SJSA1 (cell line): Measurements from ENCODE around the gene ZRSR2. TPM values are rescaled to one million over a fixed set of nuclear protein-coding genes. Genes with fewer than 3 reads are reported as not detected.

ENCODE experiments used
- DNase-seq, 2 experiments: peaks; one replicate each; pipeline ENCODE4 v3.0.0-alpha.2; 2015 to 2020; ENCODE audit warnings: low spot score in 2 of 2, low read depth in 1 of 2
- H3K27ac ChIP-seq: fragments of 250-450 bp; sonication (Bioruptor Pico); 2 replicates; pipeline ENCODE4 v1.5.1; 2020; ENCODE audit warnings: mild to moderate bottlenecking, moderate library complexity
- H3K27me3 ChIP-seq: fragments of 250-450 bp; sonication (Bioruptor Pico); replicated peaks from 2 replicates; pipeline ENCODE4 v1.5.1; 2020; ENCODE audit warnings: mild to moderate bottlenecking, moderate library complexity
- H3K36me3 ChIP-seq: fragments of 250-450 bp; sonication (Bioruptor Pico); 2 replicates; pipeline ENCODE4 v1.5.1; 2020; ENCODE audit warnings: mild to moderate bottlenecking
- H3K4me1 ChIP-seq: fragments of 250-450 bp; sonication (Bioruptor Pico); replicated peaks from 2 replicates; pipeline ENCODE4 v1.6.1; 2021; ENCODE audit warnings: mild to moderate bottlenecking
- H3K4me3 ChIP-seq: fragments of 250-450 bp; sonication (Bioruptor Pico); 2 replicates; pipeline ENCODE4 v1.5.1; 2020; ENCODE audit warnings: mild to moderate bottlenecking
- H3K9me3 ChIP-seq: fragments of 250-450 bp; sonication (Bioruptor Pico); replicated peaks from 2 replicates; pipeline ENCODE4 v1.5.1; 2020; ENCODE audit warnings: mild to moderate bottlenecking
- total RNA-seq: library from RNA; depleted of rRNA; stranded (reverse); fragments of >200 nt; shearing (Covaris generic); gene quantifications from 2 replicates; pipeline ENCODE4 v1.2.3, GENCODE V29; 2014

ZRSR2 gene
- total RNA-seq, 1 experiment from 2014 or later: 4.2 TPM

DNA sequence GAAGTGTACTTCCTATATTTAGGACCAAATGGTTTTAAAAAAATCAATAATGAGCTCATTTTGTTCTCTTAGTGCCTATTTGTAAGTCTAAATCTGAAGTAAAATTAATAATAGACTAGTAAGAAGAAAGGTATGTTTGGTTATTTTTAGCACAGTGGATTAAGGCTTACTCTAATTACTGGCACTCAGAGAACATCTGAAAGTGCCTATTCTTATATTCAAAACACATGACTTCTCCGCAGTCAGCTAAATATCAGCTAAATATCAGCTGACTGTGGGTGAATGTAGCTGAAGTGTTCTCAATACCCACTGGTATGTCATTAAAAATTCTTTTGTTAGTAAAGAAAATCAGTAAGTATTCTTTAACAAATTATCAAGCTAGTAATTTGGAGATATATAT lies 58.3 kb downstream of the ZRSR2 start:
- Histone ChIP-seq H3K9me3 (no peaks in the 10 kb centered on the region), H3K27ac (no peak overlapping the region), H3K4me1 (no peaks in the 10 kb centered on the region), H3K36me3 (peaks cover 17% of the 10 kb centered on the region), H3K4me3 (no peak overlapping the region), H3K27me3 (no peaks in the 10 kb centered on the region)
- DNase-seq: no peak

DNA sequence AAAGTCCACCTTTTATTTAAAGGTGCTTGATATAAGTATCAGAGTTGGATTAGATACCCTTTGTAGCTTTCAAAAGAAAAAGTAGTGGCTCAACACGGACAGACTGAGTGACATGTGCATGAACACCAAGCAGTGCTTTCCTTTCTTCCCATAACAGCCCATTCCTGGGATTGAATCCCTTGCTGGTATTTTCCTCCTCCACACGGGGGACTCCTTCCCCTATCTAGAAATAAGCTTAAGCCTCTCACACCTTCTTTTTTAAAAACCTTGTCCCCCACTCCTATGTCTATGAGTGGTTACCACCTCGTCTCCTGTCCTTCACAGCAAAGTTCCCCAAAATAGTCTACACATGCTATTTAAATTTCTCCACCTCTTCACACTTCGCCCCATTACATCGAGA lies 59.3 kb downstream of the ZRSR2 start:
- Histone ChIP-seq H3K27me3 (no peaks in the 10 kb centered on the region), H3K9me3 (no peaks in the 10 kb centered on the region), H3K4me1 (no peaks in the 10 kb centered on the region), H3K27ac (no peak overlapping the region), H3K36me3 (peaks cover 15% of the 10 kb centered on the region), H3K4me3 (no peak overlapping the region)
- DNase-seq: no peak

DNA sequence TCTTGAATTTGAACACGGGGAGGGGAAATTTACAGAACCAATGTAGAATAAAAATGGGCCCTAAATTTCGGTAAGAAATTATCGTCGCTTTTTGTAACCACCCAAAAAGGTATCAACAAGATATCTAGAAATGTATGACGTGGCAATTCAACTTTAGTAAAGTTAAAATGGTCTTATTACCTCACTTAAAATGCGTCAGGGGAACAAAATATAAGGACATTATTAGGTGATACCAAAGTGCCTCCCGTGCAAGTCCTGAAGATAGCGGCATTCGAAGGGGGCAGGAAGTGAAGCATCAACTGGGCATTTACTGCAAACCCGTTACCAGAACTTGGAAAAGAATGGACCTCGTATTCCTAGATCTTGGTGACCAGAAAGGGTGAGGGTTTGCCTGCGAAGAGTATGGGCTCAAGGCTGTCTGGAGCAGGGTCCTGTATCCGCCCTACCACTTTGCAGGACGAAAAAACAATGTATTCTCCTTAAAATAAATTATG lies 63.3 kb downstream of the ZRSR2 start:
- Histone ChIP-seq H3K27me3 (no peaks in the 10 kb centered on the region), H3K36me3 (peaks cover 12% of the 10 kb centered on the region), H3K27ac (no peak overlapping the region), H3K4me1 (peaks cover 4% of the 10 kb centered on the region; the same call in 1 of the 2 replicates), H3K9me3 (no peaks in the 10 kb centered on the region), H3K4me3 (peak overlapping the region; percentile 65)
- no peak for DNase-seq

DNA sequence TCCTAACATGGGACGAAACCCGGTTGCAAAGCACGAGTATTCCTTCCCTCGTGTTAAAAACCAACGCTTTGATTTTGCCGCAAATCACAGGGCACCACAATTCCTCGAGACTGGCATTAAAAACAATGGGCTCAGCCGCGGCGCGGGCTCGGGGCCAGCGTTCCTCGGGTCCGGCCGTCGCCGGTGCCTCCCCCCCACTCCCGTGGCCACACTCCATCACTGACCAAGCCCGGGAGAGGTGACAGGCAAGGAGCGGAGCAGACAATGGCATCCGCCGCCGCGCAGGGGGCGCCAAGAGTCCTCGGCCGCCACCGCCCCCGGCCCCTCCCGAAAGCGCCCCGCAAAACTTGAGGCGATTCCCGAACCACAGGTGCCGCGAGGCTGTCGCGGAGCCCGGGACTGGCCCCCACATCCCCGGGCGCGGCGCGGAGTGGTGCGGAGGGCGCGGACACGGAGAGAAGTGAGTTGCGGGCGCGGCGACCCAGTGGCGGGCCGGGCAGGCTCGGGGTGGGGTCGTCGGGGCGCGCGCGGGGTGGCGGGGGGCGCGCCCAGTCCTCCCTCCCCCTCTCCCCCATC lies 63.9 kb downstream of the ZRSR2 start:
- peaks cover 4% of the 10 kb centered on the region; the same call in 1 of the 2 replicates for H3K4me1 ChIP-seq
- H3K4me3 ChIP-seq: peak overlapping the region; percentile 65
- H3K9me3 ChIP-seq: no peaks in the 10 kb centered on the region
- H3K27me3 ChIP-seq: no peaks in the 10 kb centered on the region
- H3K36me3 ChIP-seq: peaks cover 9% of the 10 kb centered on the region
- peak; percentile 39 to 50 for DNase-seq
- peak overlapping the region; percentile 53 for H3K27ac ChIP-seq

DNA sequence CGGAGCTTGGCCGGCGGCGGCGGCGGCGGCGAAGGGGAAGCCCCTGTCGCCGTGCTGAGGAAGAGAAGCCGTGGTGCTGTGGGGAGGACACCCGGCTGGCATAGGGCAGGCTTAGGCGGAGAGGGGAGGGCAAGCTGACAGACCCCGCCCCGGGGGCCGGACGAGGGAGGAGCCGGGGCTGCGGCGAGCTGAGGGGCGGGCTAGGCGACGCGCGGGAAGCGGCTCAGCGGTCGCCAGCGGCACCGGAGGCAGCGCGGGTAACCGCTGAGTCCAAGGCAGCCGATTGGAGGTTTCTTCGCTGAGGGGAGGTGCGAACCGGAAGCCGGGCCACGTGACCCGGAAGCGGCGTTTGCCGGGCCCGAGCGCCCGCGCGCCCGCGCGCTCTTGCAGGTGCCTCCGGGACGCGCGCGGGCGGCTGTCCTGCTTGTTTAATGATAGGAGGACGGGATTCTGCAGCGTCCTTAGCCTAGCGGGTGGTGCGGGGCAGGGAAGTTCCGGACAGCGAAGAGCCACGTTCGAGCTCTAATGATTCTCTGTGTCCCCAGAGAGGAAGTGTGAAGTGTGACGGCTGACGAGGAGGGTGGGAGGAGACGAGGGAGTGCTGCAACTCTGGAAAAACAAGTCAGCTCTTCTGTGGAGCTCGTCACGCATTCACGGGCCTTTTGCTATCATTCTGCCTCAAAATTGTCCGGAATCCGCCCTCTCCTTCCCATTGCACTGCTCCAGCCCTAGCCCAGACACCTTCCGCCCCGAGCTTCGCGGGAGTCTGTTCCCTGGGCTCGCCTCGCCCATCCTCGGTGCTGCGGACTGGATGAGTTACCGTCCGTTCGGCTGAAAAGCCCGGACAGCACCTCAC lies 64.7 kb downstream of the ZRSR2 start, which contains the start of gene AP1S2:
Gene AP1S2 (minus strand): TSS at position 102 of the 856 bp plus-strand sequence. CDS start 2,289 bp downstream, outside the sequence.
- DNase-seq: peak; percentile 91 to 92
- H3K36me3 ChIP-seq: peaks cover 4% of the 10 kb centered on the region
- H3K9me3 ChIP-seq: no peaks in the 10 kb centered on the region
- peaks cover 4% of the 10 kb centered on the region; the same call in 1 of the 2 replicates for H3K4me1 ChIP-seq
- peak within 1 kb of the TSS; percentile 53 for H3K27ac ChIP-seq
- H3K4me3 ChIP-seq: peak within 1 kb of the TSS; percentile 65
- H3K27me3 ChIP-seq: no peaks in the 10 kb centered on the region

DNA sequence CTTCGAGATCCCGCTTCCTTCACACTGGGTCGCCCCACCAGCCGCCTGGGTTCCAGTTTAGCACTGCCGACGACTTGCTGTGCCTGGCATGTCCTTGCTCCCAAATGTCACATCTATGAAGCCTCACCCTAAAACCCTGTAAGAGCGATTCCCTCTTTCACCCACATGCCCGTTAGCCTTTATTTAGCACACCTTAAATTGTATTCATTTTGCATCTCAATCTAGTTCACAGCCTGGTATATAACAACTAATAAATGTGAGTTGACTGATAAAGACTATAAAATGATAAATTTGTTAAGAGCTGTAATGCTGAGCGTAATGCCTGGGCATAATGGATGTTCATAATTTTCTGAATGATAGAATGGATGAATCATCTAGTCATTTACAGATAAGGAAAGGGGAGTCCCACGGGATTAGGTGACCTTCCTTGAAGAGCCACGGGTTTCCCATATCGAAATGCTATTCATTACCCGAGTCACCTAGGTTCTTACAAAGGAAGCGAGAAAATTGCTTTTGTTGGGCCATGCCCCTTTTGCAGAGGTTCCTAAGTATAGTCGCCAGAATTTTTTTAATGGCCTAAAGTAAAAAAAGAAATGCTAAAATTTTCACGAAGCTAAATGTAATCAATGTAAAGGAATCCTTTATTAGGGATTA lies 65.4 kb downstream of the ZRSR2 start:
- no peak for DNase-seq
- Histone ChIP-seq H3K4me3 (peak overlapping the region; percentile 65), H3K36me3 (peaks cover 4% of the 10 kb centered on the region; the same call in 1 of the 2 replicates), H3K4me1 (peaks cover 4% of the 10 kb centered on the region; the same call in 1 of the 2 replicates), H3K27me3 (no peaks in the 10 kb centered on the region), H3K27ac (no peak overlapping the region), H3K9me3 (no peaks in the 10 kb centered on the region)

DNA sequence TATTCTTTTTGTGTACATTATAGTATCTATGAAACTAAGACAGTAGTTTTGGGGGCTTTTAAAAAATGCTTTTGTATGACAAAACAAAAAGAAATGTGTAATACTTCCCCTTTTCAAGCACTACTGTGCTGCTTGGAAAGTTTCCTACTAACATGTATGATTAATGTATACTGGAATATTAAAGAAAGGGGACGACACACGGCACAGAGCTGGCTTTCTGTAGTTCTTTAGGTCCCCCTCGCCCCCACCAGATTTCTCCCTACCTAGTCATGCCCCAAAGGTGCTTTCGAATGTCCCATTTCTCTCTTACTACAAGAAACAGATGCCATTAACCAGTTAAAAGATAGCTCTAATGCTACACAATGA lies 65.9 kb downstream of the ZRSR2 start:
- H3K36me3 ChIP-seq: peaks cover 4% of the 10 kb centered on the region; the same call in 1 of the 2 replicates
- peaks cover 4% of the 10 kb centered on the region; the same call in 1 of the 2 replicates for H3K4me1 ChIP-seq
- H3K27ac ChIP-seq: no peak overlapping the region
- no peak overlapping the region for H3K4me3 ChIP-seq
- H3K27me3 ChIP-seq: no peaks in the 10 kb centered on the region
- no peak for DNase-seq
- no peaks in the 10 kb centered on the region for H3K9me3 ChIP-seq

DNA sequence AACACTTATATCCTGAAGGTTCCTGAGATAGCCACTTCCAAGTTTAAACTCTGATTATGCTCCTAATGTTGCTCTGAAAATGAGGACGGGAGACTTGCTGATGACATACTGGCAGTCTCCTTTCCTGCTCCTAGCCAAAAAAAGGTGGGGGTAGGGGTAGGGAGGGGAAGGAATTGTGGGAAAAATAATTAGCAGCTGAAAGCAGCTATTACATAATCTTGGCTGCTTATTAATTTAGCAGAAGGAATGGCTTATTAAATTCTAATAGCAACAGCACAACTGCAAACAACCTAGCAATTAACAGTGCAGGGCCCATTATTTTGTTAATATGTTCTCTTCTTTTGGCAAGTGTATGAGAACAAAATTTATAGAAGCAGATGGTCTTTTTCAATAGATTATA lies 66.4 kb downstream of the ZRSR2 start:
- Histone ChIP-seq H3K27ac (no peak overlapping the region), H3K36me3 (0 out of 2 replicates have a peak, but pooled peaks cover 4% of the 10 kb centered on the region), H3K9me3 (no peaks in the 10 kb centered on the region), H3K27me3 (no peaks in the 10 kb centered on the region), H3K4me1 (peaks cover 4% of the 10 kb centered on the region; the same call in 1 of the 2 replicates), H3K4me3 (no peak overlapping the region)
- DNase-seq: no peak

DNA sequence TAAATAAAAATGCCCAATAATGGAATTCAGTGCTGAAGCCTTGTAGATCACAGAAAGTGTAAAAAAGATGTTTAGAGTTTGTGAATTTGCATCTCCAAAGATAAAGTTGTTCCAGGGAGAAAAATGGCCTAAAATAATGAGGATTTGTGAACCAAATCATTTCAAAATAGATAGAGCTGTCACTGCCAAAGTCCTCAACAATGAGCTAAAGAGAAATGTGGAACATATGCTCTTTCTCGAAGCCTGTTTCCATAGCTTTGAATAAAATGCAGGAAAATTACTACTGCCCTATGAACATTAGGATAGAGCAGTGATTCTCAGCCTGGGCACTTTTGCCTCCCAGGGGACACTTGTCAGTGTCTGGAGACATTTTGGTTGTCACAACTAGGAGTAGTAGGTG lies 67.8 kb downstream of the ZRSR2 start:
- Histone ChIP-seq H3K36me3 (no peaks in the 10 kb centered on the region), H3K27me3 (no peaks in the 10 kb centered on the region), H3K27ac (no peak overlapping the region), H3K9me3 (no peaks in the 10 kb centered on the region), H3K4me3 (no peak overlapping the region), H3K4me1 (peaks cover 4% of the 10 kb centered on the region; the same call in 1 of the 2 replicates)
- DNase-seq: no peak

DNA sequence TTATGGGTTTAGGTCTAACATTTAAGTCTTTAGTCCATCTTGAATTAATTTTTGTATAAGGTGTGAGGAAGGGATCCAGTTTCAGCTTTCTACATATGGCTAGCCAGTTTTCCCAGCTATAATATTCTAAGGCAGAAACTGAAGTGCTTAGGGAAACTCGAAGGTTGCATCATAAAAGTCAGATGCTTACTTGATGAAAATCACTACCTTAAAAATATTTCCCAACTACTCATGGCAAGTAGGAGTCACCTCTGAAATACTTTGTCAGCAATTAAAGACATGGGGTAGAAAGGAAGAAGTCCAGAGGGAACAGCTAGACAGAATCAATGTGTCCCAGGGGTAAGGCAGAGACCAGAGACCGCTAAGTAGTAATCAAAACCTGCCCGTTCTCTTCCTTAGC lies 70.6 kb downstream of the ZRSR2 start:
- DNase-seq: no peak
- Histone ChIP-seq H3K36me3 (no peaks in the 10 kb centered on the region), H3K27me3 (no peaks in the 10 kb centered on the region), H3K9me3 (no peaks in the 10 kb centered on the region), H3K27ac (no peak overlapping the region), H3K4me3 (no peak overlapping the region), H3K4me1 (no peaks in the 10 kb centered on the region)

DNA sequence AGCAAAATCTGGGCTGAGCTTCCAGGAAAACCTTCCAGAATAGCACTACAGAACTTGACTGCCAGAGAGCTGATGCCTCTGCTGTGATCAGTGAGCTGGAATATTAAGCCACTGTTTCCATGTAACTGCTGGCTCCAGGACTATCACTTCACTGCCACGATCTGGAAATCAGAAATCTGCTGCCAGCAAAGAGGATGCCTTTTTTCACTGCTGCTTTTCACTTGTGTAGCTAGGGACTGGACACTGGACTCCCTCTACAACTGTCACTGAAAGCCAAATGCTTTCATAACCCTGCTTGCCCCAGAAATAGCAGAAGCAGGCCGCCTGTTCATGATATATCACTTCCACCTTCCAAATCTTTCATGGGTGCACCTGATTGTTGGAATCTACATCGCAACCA lies 73.7 kb downstream of the ZRSR2 start:
- DNase-seq: no peak
- H3K27ac ChIP-seq: no peak overlapping the region
- H3K27me3 ChIP-seq: no peaks in the 10 kb centered on the region
- no peaks in the 10 kb centered on the region for H3K9me3 ChIP-seq
- H3K4me3 ChIP-seq: no peak overlapping the region
- H3K4me1 ChIP-seq: no peaks in the 10 kb centered on the region
- H3K36me3 ChIP-seq: no peaks in the 10 kb centered on the region

DNA sequence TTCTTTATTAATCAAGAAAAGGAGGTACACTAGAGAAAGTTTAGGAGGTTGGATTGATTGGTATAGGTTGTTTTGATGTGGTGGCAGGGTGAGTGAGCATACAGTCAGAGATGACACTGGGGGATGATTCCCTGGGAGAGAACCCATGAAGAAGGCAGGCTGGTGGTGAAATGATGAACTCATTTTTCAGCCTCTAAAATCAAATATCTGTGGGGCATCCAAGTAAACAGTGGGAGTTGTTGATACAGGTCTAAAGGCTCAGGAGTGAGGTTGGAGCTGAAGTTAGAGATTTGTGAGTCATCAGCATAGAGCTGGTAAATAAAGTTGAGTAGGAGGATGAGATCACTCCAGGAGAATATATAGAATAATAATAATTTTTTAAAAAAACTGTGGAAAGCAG lies 74.3 kb downstream of the ZRSR2 start:
- no peaks in the 10 kb centered on the region for H3K4me1 ChIP-seq
- no peak overlapping the region for H3K4me3 ChIP-seq
- no peak for DNase-seq
- no peaks in the 10 kb centered on the region for H3K9me3 ChIP-seq
- no peaks in the 10 kb centered on the region for H3K36me3 ChIP-seq
- H3K27ac ChIP-seq: no peak overlapping the region
- no peaks in the 10 kb centered on the region for H3K27me3 ChIP-seq

DNA sequence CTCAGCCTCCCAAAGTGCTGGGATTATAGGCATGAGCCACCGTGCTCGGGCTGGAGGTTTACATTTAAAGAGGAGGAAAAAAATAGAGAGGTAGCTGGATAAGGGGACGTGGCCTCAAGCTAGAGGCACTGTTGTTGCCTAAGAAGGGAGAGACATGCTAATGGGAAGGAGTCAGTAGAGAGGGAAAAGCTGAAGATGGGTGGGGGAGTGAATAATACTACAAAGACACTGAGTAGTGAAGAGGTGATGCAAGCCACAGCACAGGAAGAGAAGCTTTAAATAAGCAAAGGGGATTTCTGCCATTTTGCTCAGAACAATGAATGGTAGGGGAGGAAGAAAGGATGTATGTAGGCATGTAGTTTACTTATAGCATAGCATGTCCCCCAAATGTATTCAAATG lies 75.9 kb downstream of the ZRSR2 start:
- Histone ChIP-seq H3K36me3 (no peaks in the 10 kb centered on the region), H3K4me3 (no peak overlapping the region), H3K27me3 (no peaks in the 10 kb centered on the region), H3K9me3 (no peaks in the 10 kb centered on the region), H3K4me1 (no peaks in the 10 kb centered on the region), H3K27ac (no peak overlapping the region)
- no peak for DNase-seq

DNA sequence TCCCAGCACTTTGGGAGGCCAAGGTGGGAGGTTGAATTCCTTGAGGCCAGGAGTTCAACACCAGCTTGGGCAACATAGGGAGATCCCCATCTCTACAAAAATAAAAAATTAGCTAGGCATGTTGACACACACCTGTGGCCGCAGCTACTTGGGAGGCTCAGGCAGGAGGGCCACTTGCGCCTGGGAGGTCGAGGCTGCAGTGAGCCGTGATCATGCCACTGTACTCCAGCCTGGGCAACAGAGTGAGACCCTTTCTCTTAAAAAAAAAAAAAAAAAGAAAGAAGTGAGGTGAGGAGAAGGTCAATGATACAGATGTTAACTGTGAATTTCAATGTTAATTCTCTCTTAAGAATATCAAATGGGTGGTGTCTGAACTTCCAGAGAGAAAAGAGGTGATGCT lies 79.4 kb downstream of the ZRSR2 start:
- Histone ChIP-seq H3K9me3 (no peaks in the 10 kb centered on the region), H3K27ac (no peak overlapping the region), H3K4me1 (no peaks in the 10 kb centered on the region), H3K36me3 (no peaks in the 10 kb centered on the region), H3K27me3 (no peaks in the 10 kb centered on the region), H3K4me3 (no peak overlapping the region)
- DNase-seq: no peak
